ENCODE data around the gene CCDC40. TPM values are rescaled to one million over a fixed set of nuclear protein-coding genes. Genes with fewer than 3 reads are reported as not detected.

Gene CCDC40
- total RNA-seq, 1 donor: 8.3 TPM

DNA sequence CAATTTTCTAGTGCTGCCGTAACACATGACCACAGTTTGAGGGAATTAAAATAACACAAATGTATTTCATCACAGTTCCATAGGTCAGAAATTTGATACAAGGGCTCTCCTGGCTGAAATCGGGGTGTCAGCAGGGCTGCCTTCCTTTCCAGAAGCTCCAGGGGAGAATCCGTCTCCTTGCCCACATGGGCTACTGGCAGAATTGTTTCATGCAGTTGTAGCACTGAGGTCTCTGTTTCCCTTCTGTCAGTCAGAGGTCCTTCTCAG is 89.9 kb downstream of the CCDC40 start:
- peaks cover 7% of the 10 kb centered on the region for H3K27me3 ChIP-seq (ENCODE audit: insufficient read depth, low read length)
- no peak overlapping the region for H3K4me3 ChIP-seq (ENCODE audit: insufficient read depth, low read length)
- TF ChIP-seq, protein P1, sequence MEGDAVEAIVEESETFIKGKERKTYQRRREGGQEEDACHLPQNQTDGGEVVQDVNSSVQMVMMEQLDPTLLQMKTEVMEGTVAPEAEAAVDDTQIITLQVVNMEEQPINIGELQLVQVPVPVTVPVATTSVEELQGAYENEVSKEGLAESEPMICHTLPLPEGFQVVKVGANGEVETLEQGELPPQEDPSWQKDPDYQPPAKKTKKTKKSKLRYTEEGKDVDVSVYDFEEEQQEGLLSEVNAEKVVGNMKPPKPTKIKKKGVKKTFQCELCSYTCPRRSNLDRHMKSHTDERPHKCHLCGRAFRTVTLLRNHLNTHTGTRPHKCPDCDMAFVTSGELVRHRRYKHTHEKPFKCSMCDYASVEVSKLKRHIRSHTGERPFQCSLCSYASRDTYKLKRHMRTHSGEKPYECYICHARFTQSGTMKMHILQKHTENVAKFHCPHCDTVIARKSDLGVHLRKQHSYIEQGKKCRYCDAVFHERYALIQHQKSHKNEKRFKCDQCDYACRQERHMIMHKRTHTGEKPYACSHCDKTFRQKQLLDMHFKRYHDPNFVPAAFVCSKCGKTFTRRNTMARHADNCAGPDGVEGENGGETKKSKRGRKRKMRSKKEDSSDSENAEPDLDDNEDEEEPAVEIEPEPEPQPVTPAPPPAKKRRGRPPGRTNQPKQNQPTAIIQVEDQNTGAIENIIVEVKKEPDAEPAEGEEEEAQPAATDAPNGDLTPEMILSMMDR (IDR thresholded peaks at IDR 0.05; ENCODE audit: extremely low read depth, low read depth, low read length): no peak
- peak; percentile 30 for DNase-seq (ENCODE audit: insufficient read length, low spot score, missing footprints)
- no peaks in the 10 kb centered on the region for H3K9me3 ChIP-seq (ENCODE audit: low read depth, low read length)
- no peak overlapping the region for H2AFZ ChIP-seq (ENCODE audit: low read length)
- H3K36me3 ChIP-seq (ENCODE audit: insufficient read depth, low read length): no peaks in the 10 kb centered on the region
- no peaks in the 10 kb centered on the region for H3K79me2 ChIP-seq (ENCODE audit: insufficient read depth, low read length)
- peaks cover 6% of the 10 kb centered on the region for H3K4me1 ChIP-seq (ENCODE audit: insufficient read depth, low read length)
- H3K27ac ChIP-seq (ENCODE audit: low read depth, low read length): no peak overlapping the region
- H4K20me1 ChIP-seq (ENCODE audit: insufficient read depth, low read length): no peaks in the 10 kb centered on the region
- H3K4me2 ChIP-seq (ENCODE audit: insufficient read depth, low read length): peak overlapping the region; percentile 35

DNA sequence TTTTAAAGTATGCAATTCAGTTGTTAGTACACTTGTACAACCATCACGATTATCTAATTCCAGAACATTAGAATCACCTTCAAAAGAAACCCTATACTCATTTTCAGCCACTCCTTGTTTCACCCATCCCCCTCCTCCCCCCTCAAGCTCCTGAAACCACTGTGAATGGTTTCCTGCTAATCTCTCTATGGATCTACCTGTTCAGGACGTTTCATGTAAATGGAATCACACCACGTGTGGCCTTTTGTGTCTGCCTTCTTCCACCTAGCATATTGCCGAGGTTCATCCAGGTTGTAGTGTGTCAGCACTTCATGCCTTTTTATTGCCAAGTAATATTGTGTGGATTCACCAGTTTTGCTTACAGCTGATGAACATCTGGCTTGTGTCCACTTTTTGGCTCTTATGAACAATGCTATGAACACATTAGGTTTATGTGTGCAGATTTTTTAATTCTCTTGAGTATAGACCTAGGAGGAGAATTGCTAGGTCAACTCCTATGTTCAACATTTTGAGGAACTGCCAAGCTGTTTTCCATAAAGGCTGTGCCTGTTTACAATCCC is 92.6 kb downstream of the CCDC40 start:
- peaks cover 7% of the 10 kb centered on the region for H3K27me3 ChIP-seq (ENCODE audit: insufficient read depth, low read length)
- H2AFZ ChIP-seq (ENCODE audit: low read length): no peak overlapping the region
- H3K79me2 ChIP-seq (ENCODE audit: insufficient read depth, low read length): no peaks in the 10 kb centered on the region
- H3K4me3 ChIP-seq (ENCODE audit: insufficient read depth, low read length): no peak overlapping the region
- no peak overlapping the region for H3K27ac ChIP-seq (ENCODE audit: low read depth, low read length)
- H3K9me3 ChIP-seq (ENCODE audit: low read depth, low read length): no peaks in the 10 kb centered on the region
- H3K36me3 ChIP-seq (ENCODE audit: insufficient read depth, low read length): peaks cover 9% of the 10 kb centered on the region
- H3K4me1 ChIP-seq (ENCODE audit: insufficient read depth, low read length): peaks cover 6% of the 10 kb centered on the region
- no peaks in the 10 kb centered on the region for H4K20me1 ChIP-seq (ENCODE audit: insufficient read depth, low read length)
- H3K4me2 ChIP-seq (ENCODE audit: insufficient read depth, low read length): no peak overlapping the region
- no peak for DNase-seq (ENCODE audit: insufficient read length, low spot score, missing footprints)
- TF ChIP-seq, protein P1 (IDR thresholded peaks at IDR 0.05; ENCODE audit: extremely low read depth, low read depth, low read length): no peak

DNA sequence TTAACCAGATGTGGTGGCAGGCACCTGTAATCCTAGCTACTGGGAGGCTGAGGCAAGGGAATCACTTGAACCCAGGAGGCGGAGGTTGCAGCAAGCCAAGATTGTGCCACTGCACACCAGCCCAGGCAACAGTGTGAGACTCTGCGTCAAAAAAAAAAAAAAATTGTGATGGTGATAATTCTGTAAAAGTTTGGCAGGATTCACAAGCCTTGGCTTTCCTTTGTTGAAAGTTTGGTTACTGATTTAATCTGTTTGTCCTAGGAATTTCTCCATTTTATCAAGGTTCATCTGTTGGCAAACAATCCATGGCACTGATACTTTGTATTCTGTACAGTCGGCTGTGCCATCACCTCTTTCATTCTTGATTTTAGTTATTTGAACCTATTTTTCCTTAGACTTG is 94.5 kb downstream of the CCDC40 start:
- Histone ChIP-seq H3K27me3 (ENCODE audit: insufficient read depth, low read length) (peaks cover 7% of the 10 kb centered on the region), H3K4me1 (ENCODE audit: insufficient read depth, low read length) (peaks cover under 1% of the 10 kb centered on the region), H3K9me3 (ENCODE audit: low read depth, low read length) (no peaks in the 10 kb centered on the region), H4K20me1 (ENCODE audit: insufficient read depth, low read length) (no peaks in the 10 kb centered on the region), H2AFZ (ENCODE audit: low read length) (no peak overlapping the region), H3K4me3 (ENCODE audit: insufficient read depth, low read length) (no peak overlapping the region), H3K4me2 (ENCODE audit: insufficient read depth, low read length) (no peak overlapping the region), H3K36me3 (ENCODE audit: insufficient read depth, low read length) (peaks cover 27% of the 10 kb centered on the region), H3K27ac (ENCODE audit: low read depth, low read length) (no peak overlapping the region), H3K79me2 (ENCODE audit: insufficient read depth, low read length) (no peaks in the 10 kb centered on the region)
- TF ChIP-seq, protein P1 (IDR thresholded peaks at IDR 0.05; ENCODE audit: extremely low read depth, low read depth, low read length): no peak
- no peak for DNase-seq (ENCODE audit: insufficient read length, low spot score, missing footprints)

DNA sequence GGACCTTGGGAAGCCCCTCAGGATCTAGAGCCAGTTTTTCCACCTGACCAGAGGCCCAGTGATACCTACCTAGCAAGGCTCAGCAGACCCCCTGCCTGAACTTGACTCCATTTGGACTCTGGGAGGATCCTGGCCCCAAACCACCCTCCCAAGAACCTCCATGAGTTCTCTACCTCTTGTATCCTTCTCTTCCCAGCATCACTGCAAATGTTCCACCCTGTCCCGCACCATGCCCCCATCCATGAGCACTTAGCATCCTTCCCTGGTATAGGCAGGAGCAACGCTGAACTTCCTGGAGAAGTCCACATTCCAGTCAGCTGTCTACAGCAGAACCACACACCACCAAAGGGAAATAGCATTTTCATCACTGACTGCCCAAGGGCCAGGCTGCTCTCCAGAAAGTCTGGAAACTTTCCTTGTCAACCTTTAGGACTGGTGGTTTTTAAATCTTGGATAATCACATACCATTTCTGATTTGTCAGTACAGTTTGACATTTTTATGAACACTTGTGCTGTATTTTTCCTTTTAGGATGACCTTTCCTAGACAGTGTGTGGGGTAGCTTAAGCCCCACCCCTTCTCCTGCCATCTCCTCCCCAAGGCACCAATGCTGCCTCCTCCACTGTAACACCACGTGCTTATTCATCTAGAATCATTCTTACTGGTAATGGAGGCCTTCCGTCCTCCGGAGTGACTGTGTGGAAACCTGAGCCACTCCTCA is 96.6 kb downstream of the CCDC40 start:
- Histone ChIP-seq H3K9me3 (ENCODE audit: low read depth, low read length) (no peaks in the 10 kb centered on the region), H4K20me1 (ENCODE audit: insufficient read depth, low read length) (no peaks in the 10 kb centered on the region), H3K4me2 (ENCODE audit: insufficient read depth, low read length) (no peak overlapping the region), H3K27ac (ENCODE audit: low read depth, low read length) (no peak overlapping the region), H3K36me3 (ENCODE audit: insufficient read depth, low read length) (peaks cover 48% of the 10 kb centered on the region), H2AFZ (ENCODE audit: low read length) (no peak overlapping the region), H3K27me3 (ENCODE audit: insufficient read depth, low read length) (peaks cover 3% of the 10 kb centered on the region), H3K4me3 (ENCODE audit: insufficient read depth, low read length) (no peak overlapping the region), H3K4me1 (ENCODE audit: insufficient read depth, low read length) (no peaks in the 10 kb centered on the region), H3K79me2 (ENCODE audit: insufficient read depth, low read length) (no peaks in the 10 kb centered on the region)
- TF ChIP-seq, protein P1 (IDR thresholded peaks at IDR 0.05; ENCODE audit: extremely low read depth, low read depth, low read length): no peak
- no peak for DNase-seq (ENCODE audit: insufficient read length, low spot score, missing footprints)
